Tibial nerve (tissue), 4 donors: Measurements from ENCODE around the gene UGT1A5. TPM values are rescaled to one million over a fixed set of nuclear protein-coding genes. Genes with fewer than 3 reads are reported as not detected.

ENCODE experiments used
- DNase-seq, 2 donors: peaks; one replicate each; pipeline ENCODE4 v3.0.0-alpha.2; 2019; ENCODE audit warnings: low spot score in 2 of 2
- H3K27ac ChIP-seq, 4 donors: fragments of 200-600 bp; sonication (generic) in 3 of 4; one replicate each; pipeline ENCODE4 v1.5.1; 2017 to 2019; ENCODE audit warnings: mild to moderate bottlenecking in 1 of 4
- H3K27me3 ChIP-seq, 2 donors: fragments of 200-600 bp; sonication (generic) in 1 of 2; one replicate each; pipeline versions ENCODE4 v1.5.1 to v1.6.0; 2017 to 2019
- H3K36me3 ChIP-seq, 3 donors: fragments of 200-600 bp; sonication (generic); one replicate each; pipeline ENCODE4 v1.5.1; 2018 to 2019
- H3K4me1 ChIP-seq, 4 donors: fragments of 200-600 bp; sonication (generic) in 3 of 4; one replicate each; pipeline ENCODE4 v1.5.1; 2017 to 2019
- H3K4me3 ChIP-seq, 4 donors: fragments of 200-600 bp; sonication (generic) in 3 of 4; one replicate each; pipeline ENCODE4 v1.5.1; 2017 to 2019; ENCODE audit warnings: mild to moderate bottlenecking in 1 of 4, moderate library complexity in 1 of 4
- H3K9me3 ChIP-seq, 4 donors: fragments of 200-600 bp; sonication (generic) in 3 of 4; one replicate each; pipeline ENCODE4 v1.5.1; 2017 to 2019
- CTCF ChIP-seq, 5 experiments: fragments of 200-600 bp in 3 of 5; fragments of 450-650 bp in 2 of 5; sonication (generic) in 3 of 5; IDR thresholded peaks; one replicate each; pipeline ENCODE4 v1.5.1; 2016 to 2019; ENCODE audit warnings: antibody characterized with exemption in 5 of 5, mild to moderate bottlenecking in 3 of 5, moderate library complexity in 2 of 5
- EP300 ChIP-seq, 2 donors: sonication (generic); formaldehyde crosslinking; IDR thresholded peaks; one replicate each; pipeline ENCODE4 v1.6.1; 2017; ENCODE audit warnings: antibody characterized with exemption in 2 of 2, mild to moderate bottlenecking in 1 of 2
- POLR2A ChIP-seq, 2 donors: fragments of 450-650 bp; IDR thresholded peaks; one replicate each; pipeline ENCODE4 v1.6.1; 2017; ENCODE audit warnings: antibody characterized with exemption in 2 of 2, mild to moderate bottlenecking in 2 of 2, moderate library complexity in 2 of 2
- WGBS, 2 donors: methylation state at CpG; one replicate each; pipeline ENCODE4 v1.1.5; 2018; 5-methylcytosine and 5-hydroxymethylcytosine counted together
- total RNA-seq, 4 donors: library from RNA; depleted of rRNA; stranded (reverse); fragments of >200 nt; gene quantifications; one replicate each; pipeline ENCODE4 v1.1.0, GENCODE V29; 2016

The UGT1A5 gene
- total RNA-seq, 4 donors from 2014 or later, result not detected

DNA sequence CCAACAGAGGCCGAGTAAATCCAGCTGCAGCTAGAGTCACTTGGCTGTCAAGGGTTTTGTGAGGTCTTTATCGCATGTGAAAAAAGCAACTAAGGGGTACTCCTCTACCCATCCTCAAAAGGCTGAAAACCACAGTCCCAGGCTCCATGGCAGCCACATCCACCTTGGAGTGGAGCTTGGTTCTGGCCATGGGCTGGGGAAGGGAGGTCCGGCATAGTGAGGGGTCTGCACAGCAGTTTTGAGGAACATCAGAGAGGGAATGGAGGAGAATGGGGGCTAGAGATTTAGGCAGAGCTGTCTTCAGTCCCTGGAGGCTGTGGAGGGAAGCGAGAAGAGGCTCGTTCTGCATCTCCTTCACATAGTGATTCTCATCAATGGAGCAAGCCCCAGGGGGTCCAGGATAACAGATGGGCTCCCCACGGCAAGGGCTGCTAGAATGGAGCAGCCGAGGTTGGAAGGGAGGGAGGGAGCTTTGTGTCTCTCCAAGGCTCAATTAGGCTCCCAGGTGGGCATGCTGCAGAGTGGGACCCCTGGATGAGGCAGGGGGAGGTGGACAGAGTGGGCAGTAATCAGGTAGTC is 86.5 kb downstream of the UGT1A5 start:
- H3K27me3 ChIP-seq, result no peaks in the 10 kb centered on the region
- no peak overlapping the region for H3K27ac ChIP-seq
- 56 to 62% methylated on average over 7 of the region's 7 CpGs for WGBS, 2 donors
- DNase-seq, result no peak
- H3K9me3 ChIP-seq, result no peaks in the 10 kb centered on the region
- H3K36me3 ChIP-seq, result no peaks in the 10 kb centered on the region
- no peaks in the 10 kb centered on the region for H3K4me1 ChIP-seq
- TF ChIP-seq CTCF (IDR thresholded peaks at IDR 0.05) (no peak), EP300 (IDR thresholded peaks at IDR 0.05) (no peak), POLR2A (IDR thresholded peaks at IDR 0.05) (no peak)
- H3K4me3 ChIP-seq, result no peak overlapping the region

- no peak for DNase-seq
- WGBS, 2 donors, result 54 to 76% methylated on average over 5 of the region's 5 CpGs
- Histone ChIP-seq H3K9me3 (no peaks in the 10 kb centered on the region), H3K4me1 (no peaks in the 10 kb centered on the region), H3K27ac (no peak overlapping the region), H3K36me3 (no peaks in the 10 kb centered on the region), H3K27me3 (no peaks in the 10 kb centered on the region), H3K4me3 (no peak overlapping the region)
- TF ChIP-seq CTCF (IDR thresholded peaks at IDR 0.05), result no peak
- TF ChIP-seq EP300 (IDR thresholded peaks at IDR 0.05), result no peak
- no peak for TF ChIP-seq POLR2A (IDR thresholded peaks at IDR 0.05)
Measured at GRCh38 chr2:233799716-233800115, 87.0 kb downstream of the UGT1A5 start.

DNA sequence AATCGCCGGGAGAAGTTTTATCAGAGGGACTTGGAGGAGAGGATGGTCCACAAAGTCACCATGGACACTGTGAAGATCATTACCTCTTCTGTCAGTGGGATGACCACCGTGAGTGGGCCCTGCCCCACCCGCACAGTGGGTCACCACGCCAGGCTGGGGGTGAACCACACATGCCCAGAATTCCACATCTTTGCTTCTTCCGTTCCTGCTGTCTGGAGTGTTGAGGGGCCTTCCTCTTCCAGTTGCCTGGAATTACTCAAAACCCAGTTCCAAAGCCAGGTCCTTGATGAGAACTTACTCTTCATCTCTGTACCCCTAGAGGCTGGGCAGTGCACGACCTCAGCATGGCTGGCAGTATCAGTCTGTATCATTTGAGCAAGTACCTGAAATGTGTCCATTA is 87.5 kb downstream of the UGT1A5 start:
- DNase-seq, result no peak
- H3K27me3 ChIP-seq, result no peaks in the 10 kb centered on the region
- H3K9me3 ChIP-seq, result no peaks in the 10 kb centered on the region
- TF ChIP-seq POLR2A (IDR thresholded peaks at IDR 0.05), result no peak
- TF ChIP-seq CTCF (IDR thresholded peaks at IDR 0.05), result no peak
- no peak for TF ChIP-seq EP300 (IDR thresholded peaks at IDR 0.05)
- H3K36me3 ChIP-seq, result no peaks in the 10 kb centered on the region
- no peaks in the 10 kb centered on the region for H3K4me1 ChIP-seq
- H3K4me3 ChIP-seq, result no peak overlapping the region
- 78 to 81% methylated on average over 7 of the region's 7 CpGs for WGBS, 2 donors
- no peak overlapping the region for H3K27ac ChIP-seq

GRCh38 chr2:233801357-233802131 is 88.8 kb downstream of the UGT1A5 start:
- Histone ChIP-seq H3K27me3 (no peaks in the 10 kb centered on the region), H3K27ac (no peak overlapping the region), H3K4me3 (no peak overlapping the region), H3K4me1 (no peaks in the 10 kb centered on the region), H3K36me3 (no peaks in the 10 kb centered on the region), H3K9me3 (no peaks in the 10 kb centered on the region)
- no peak for DNase-seq
- 75 to 79% methylated on average over 9 of the region's 9 CpGs for WGBS, 2 donors
- no peak for TF ChIP-seq EP300 (IDR thresholded peaks at IDR 0.05)

- no peak for DNase-seq
- Histone ChIP-seq H3K4me3 (no peak overlapping the region), H3K27ac (no peak overlapping the region), H3K4me1 (no peaks in the 10 kb centered on the region), H3K9me3 (no peaks in the 10 kb centered on the region), H3K27me3 (no peaks in the 10 kb centered on the region), H3K36me3 (no peaks in the 10 kb centered on the region)
- 68 to 78% methylated on average over 3 of the region's 3 CpGs for WGBS, 2 donors
- no peak for TF ChIP-seq EP300 (IDR thresholded peaks at IDR 0.05)
- no peak for TF ChIP-seq POLR2A (IDR thresholded peaks at IDR 0.05)
- TF ChIP-seq CTCF (IDR thresholded peaks at IDR 0.05), result no peak
Measured at GRCh38 chr2:233802132-233802815, 89.6 kb downstream of the UGT1A5 start.
